ENCODE results near the gene CDKL1. TPM values are rescaled to one million over a fixed set of nuclear protein-coding genes. Genes with fewer than 3 reads are reported as not detected.
"Not testable (repeated sequence)": the region's sequence is repeated elsewhere in the genome, so short reads cannot be mapped to it uniquely, and the experiment has no call there.

Gene CDKL1
- total and polyA plus RNA-seq, 2 donors (not counting 1 experiment from before 2014, with no cell fraction given), result 18.5 to 22.8 TPM

DNA sequence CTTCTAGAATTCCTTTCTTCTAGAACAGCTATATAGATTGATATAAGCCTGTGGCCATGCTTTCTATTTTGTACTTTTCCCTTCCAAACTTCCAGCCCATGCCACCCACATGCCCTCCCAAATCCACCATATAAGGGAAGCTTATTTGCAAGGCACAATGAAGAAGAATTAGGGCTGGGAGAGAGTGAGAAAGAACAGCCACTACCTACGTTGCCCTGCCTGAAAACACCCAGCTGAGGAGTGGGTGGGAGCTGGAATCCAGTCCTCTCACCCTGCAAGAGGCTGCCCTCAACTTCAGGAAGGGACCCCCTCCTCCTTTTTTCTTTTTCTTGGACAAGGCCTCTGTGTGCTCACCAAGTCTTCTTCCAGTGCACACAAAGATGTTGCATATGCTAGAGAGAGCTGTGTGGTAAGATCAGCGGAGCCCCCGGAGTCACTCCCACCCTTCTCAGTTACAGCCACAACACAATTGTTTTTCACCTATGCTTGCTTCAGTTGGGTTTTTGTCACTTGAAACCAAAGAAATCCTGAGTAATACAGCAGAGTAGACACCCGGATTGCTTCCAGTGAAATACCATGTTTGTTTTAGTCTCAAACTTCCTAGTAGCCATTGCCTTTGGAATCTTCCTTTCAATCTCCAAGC, 38.8 kb downstream of the CDKL1 start:
- no peak overlapping the region for H3K4me2 ChIP-seq (ENCODE audit: extremely low read depth, insufficient read depth, low read length)
- H4K20me1 ChIP-seq (ENCODE audit: control insufficient read depth, extremely low read depth, insufficient read depth, low read length), result no peaks in the 10 kb centered on the region
- no peak overlapping the region for H3K27ac ChIP-seq (ENCODE audit: insufficient read depth, low read length)
- H3K9ac ChIP-seq (ENCODE audit: insufficient read depth, low read length), result no peak overlapping the region
- no peaks in the 10 kb centered on the region for H3K27me3 ChIP-seq (ENCODE audit: control insufficient read depth, insufficient read depth, low read length)
- H2AFZ ChIP-seq (ENCODE audit: low read length), result no peak overlapping the region
- DNase-seq (ENCODE audit: low read depth in 2 of 2), result no peak
- H3K9me3 ChIP-seq (ENCODE audit: control insufficient read depth, insufficient read depth, low read depth, low read length), result no peaks in the 10 kb centered on the region
- TF ChIP-seq EZH2 (IDR thresholded peaks at IDR 0.05; ENCODE audit: low read length, missing control alignments), result no peak
- TF ChIP-seq, protein P1, sequence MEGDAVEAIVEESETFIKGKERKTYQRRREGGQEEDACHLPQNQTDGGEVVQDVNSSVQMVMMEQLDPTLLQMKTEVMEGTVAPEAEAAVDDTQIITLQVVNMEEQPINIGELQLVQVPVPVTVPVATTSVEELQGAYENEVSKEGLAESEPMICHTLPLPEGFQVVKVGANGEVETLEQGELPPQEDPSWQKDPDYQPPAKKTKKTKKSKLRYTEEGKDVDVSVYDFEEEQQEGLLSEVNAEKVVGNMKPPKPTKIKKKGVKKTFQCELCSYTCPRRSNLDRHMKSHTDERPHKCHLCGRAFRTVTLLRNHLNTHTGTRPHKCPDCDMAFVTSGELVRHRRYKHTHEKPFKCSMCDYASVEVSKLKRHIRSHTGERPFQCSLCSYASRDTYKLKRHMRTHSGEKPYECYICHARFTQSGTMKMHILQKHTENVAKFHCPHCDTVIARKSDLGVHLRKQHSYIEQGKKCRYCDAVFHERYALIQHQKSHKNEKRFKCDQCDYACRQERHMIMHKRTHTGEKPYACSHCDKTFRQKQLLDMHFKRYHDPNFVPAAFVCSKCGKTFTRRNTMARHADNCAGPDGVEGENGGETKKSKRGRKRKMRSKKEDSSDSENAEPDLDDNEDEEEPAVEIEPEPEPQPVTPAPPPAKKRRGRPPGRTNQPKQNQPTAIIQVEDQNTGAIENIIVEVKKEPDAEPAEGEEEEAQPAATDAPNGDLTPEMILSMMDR (conservative IDR thresholded peaks at IDR 0.05 in 1 of 2, IDR thresholded peaks at IDR 0.05 in 1 of 2; ENCODE audit: low read depth in 1 of 2, low read length in 2 of 2), result no peak
- no peaks in the 10 kb centered on the region for H3K36me3 ChIP-seq (ENCODE audit: control insufficient read depth, insufficient read depth, low read length)
- no peaks in the 10 kb centered on the region for H3K79me2 ChIP-seq (ENCODE audit: control insufficient read depth, insufficient read depth, low read length)
- no peaks in the 10 kb centered on the region for H3K4me1 ChIP-seq (ENCODE audit: control insufficient read depth, extremely low read depth, insufficient read depth, low read length)
- no peak overlapping the region for H3K4me3 ChIP-seq (replicated peaks in 1 of 4; ENCODE audit: control extremely low read depth in 1 of 4, insufficient read depth in 1 of 4, low read depth in 3 of 4, low read length in 4 of 4)

DNA sequence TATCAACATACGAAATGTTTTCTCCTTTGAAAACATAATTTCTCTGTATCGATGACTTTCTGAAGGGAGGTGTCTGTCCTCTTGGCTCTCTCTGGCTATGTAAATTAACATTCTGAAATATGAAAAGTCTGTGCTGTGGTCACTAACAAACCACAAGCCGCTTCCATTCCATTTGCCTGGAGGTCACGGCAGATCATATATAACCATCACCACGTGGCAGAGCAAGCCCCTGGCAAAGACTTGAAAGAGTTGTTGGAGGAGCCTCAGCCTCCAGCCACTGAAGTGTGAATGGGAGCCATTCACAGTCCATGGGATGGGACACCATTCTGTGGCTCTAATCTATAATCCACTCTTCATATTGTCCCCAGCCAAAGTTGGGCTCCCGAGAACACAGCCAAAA, 39.6 kb downstream of the CDKL1 start:
- no peaks in the 10 kb centered on the region for H3K9me3 ChIP-seq (ENCODE audit: control insufficient read depth, insufficient read depth, low read depth, low read length)
- H4K20me1 ChIP-seq (ENCODE audit: control insufficient read depth, extremely low read depth, insufficient read depth, low read length), result no peaks in the 10 kb centered on the region
- no peak overlapping the region for H2AFZ ChIP-seq (ENCODE audit: low read length)
- no peak overlapping the region for H3K27ac ChIP-seq (ENCODE audit: insufficient read depth, low read length)
- H3K79me2 ChIP-seq (ENCODE audit: control insufficient read depth, insufficient read depth, low read length), result no peaks in the 10 kb centered on the region
- no peak for DNase-seq (ENCODE audit: low read depth in 2 of 2)
- H3K27me3 ChIP-seq (ENCODE audit: control insufficient read depth, insufficient read depth, low read length), result no peaks in the 10 kb centered on the region
- no peaks in the 10 kb centered on the region for H3K36me3 ChIP-seq (ENCODE audit: control insufficient read depth, insufficient read depth, low read length)
- H3K4me3 ChIP-seq (replicated peaks in 1 of 4; ENCODE audit: control extremely low read depth in 1 of 4, insufficient read depth in 1 of 4, low read depth in 3 of 4, low read length in 4 of 4), result no peak overlapping the region
- H3K4me2 ChIP-seq (ENCODE audit: extremely low read depth, insufficient read depth, low read length), result no peak overlapping the region
- TF ChIP-seq EZH2 (IDR thresholded peaks at IDR 0.05; ENCODE audit: low read length, missing control alignments), result no peak
- TF ChIP-seq, protein P1 (conservative IDR thresholded peaks at IDR 0.05 in 1 of 2, IDR thresholded peaks at IDR 0.05 in 1 of 2; ENCODE audit: low read depth in 1 of 2, low read length in 2 of 2), result no peak
- peaks cover 2% of the 10 kb centered on the region for H3K4me1 ChIP-seq (ENCODE audit: control insufficient read depth, extremely low read depth, insufficient read depth, low read length)
- no peak overlapping the region for H3K9ac ChIP-seq (ENCODE audit: insufficient read depth, low read length)

DNA sequence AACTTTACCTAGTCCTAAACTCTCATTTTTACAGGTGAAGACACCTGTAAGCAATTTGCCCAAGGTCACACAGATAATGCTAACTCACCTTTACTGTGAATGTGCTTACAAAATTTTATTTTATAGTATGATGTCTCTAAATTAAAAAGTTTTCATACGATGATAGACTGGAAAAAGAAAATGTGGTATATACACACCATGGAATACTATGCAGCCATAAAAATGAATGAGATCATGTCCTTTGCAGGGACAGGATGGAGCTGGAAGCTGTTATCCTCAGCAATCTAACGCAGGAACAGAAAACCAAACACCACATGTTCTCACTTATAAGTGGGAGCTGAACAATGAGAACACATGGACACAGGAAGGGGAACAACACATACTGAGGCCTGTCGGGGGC, 40.4 kb downstream of the CDKL1 start:
- not testable (repeated sequence) for H2AFZ ChIP-seq (ENCODE audit: low read length); H3K79me2 ChIP-seq (ENCODE audit: control insufficient read depth, insufficient read depth, low read length)

More for the DNA sequence above, 40.4 kb downstream of the CDKL1 start:
- not testable (repeated sequence) for H3K4me1 ChIP-seq (ENCODE audit: control insufficient read depth, extremely low read depth, insufficient read depth, low read length); H3K4me2 ChIP-seq (ENCODE audit: extremely low read depth, insufficient read depth, low read length); DNase-seq (ENCODE audit: low read depth in 2 of 2); H3K9me3 ChIP-seq (ENCODE audit: control insufficient read depth, insufficient read depth, low read depth, low read length); H4K20me1 ChIP-seq (ENCODE audit: control insufficient read depth, extremely low read depth, insufficient read depth, low read length); H3K9ac ChIP-seq (ENCODE audit: insufficient read depth, low read length); H3K4me3 ChIP-seq (replicated peaks in 1 of 4; ENCODE audit: control extremely low read depth in 1 of 4, insufficient read depth in 1 of 4, low read depth in 3 of 4, low read length in 4 of 4); H3K36me3 ChIP-seq (ENCODE audit: control insufficient read depth, insufficient read depth, low read length); H3K27me3 ChIP-seq (ENCODE audit: control insufficient read depth, insufficient read depth, low read length); H3K27ac ChIP-seq (ENCODE audit: insufficient read depth, low read length)
